Fibroblast of pulmonary artery (primary cell): ENCODE data around the gene AIDA.

Experiments
- DNase-seq: peaks from one replicate; pipeline ENCODE4 v3.0.0-alpha.2; 2010; ENCODE audit warnings: low read depth
- H3K4me3 ChIP-seq: replicated peaks from 2 replicates; pipeline ENCODE4 v1.5.1; 2011; ENCODE audit warnings: low read depth, mild to moderate bottlenecking, control low read depth, low read length, moderate library complexity
- TF ChIP-seq, protein P1 (sequence below): IDR thresholded peaks from 2 replicates; pipeline ENCODE4 v1.5.1; 2011; ENCODE audit warnings: mild to moderate bottlenecking, control low read depth, low read length, inconsistent platforms; ENCODE audit errors: missing control alignments

AIDA gene

DNA sequence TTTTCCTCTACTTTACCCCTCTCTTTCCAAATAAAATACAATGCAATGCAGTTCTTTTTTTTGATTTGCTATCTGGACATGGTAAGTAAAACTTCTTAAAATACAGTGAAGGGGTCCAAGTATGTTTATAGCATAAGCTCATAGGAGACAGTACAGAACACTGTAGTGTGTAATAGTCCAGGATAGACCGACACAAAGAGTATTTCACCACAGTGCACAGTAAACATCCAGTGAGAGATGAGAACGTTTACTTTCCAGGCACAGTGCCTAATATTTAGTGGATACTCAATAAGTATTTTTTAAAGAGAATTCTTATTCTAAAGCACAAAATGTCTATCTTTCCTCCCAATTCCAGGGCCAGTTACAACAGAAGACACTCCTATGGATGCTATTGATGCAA lies 79.5 kb downstream of the AIDA start:
- H3K4me3 ChIP-seq = no peak overlapping the region
- TF ChIP-seq, protein P1, sequence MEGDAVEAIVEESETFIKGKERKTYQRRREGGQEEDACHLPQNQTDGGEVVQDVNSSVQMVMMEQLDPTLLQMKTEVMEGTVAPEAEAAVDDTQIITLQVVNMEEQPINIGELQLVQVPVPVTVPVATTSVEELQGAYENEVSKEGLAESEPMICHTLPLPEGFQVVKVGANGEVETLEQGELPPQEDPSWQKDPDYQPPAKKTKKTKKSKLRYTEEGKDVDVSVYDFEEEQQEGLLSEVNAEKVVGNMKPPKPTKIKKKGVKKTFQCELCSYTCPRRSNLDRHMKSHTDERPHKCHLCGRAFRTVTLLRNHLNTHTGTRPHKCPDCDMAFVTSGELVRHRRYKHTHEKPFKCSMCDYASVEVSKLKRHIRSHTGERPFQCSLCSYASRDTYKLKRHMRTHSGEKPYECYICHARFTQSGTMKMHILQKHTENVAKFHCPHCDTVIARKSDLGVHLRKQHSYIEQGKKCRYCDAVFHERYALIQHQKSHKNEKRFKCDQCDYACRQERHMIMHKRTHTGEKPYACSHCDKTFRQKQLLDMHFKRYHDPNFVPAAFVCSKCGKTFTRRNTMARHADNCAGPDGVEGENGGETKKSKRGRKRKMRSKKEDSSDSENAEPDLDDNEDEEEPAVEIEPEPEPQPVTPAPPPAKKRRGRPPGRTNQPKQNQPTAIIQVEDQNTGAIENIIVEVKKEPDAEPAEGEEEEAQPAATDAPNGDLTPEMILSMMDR = no peak
- DNase-seq = no peak

DNA sequence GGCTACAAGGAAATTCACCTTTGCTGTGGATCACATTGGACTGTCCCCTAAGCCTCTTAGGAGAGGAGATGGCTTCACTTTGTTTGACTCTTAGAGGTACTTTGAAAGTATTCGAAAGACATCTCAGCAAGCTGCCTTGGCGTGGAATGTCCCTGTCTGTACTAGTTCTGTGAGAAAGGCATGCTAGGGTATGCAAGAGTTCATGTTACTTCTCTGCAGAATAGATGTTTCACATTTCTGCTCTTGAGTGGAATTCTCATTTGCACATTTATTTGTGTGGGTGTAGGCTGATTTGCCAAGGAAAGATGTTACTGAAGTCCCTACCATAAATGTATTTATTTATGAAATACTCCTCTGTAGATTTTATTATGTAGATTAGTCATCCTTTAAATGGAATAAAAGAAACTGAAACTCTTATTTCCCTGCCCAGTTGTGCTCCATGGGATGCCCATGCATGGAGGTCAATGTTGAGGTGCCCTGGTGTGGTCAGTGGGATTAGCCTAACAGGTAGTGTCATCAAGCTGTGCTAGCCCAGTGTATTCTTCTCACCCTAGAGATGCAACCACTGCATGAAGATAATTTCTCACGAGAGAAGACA lies 80.6 kb downstream of the AIDA start:
- DNase-seq = no peak
- H3K4me3 ChIP-seq = no peak overlapping the region
- TF ChIP-seq, protein P1 = no peak

DNA sequence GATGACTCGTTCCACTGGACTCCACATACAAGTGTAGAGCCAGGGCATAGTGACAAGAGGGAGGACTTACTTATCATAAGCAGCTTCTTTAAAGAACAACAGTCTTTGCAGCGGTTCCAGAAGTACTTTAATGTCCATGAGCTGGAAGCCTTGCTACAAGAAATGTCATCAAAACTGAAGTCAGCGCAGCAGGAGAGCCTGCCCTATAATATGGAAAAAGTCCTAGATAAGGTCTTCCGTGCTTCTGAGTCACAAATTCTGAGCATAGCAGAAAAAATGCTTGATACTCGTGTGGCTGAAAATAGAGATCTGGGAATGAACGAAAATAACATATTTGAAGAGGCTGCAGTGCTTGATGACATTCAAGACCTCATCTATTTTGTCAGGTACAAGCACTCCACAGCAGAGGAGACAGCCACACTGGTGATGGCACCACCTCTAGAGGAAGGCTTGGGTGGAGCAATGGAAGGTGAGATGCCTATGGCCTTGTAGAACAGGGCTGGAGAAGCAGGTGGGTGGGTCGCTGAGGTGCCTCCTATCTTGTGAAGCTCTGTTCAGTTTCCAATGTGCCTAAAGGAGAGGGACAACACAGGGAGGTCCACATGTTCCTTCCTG lies 82.3 kb downstream of the AIDA start:
- peak; percentile 60 for DNase-seq
- TF ChIP-seq, protein P1 = no peak
- no peak overlapping the region for H3K4me3 ChIP-seq

DNA sequence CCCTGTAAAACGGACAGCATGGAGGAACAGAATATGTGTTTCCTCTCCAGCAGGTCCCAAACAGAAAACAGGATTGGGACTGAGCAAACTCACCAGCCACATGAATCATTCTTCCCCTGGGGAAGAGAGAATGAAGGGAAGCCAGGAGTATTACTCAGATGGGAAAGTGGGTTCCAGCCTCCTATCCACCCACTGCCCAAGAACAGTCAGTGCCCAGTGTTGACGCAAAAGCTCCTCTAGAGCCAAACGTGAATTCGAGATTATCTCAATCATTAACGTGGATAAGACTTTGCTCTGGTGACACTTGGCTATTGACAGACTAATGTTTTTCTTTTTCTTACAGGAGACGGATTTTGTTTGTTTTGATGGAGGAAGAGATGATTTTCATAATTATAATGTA lies 85.1 kb downstream of the AIDA start:
- H3K4me3 ChIP-seq = no peak overlapping the region
- DNase-seq = peak; percentile 83
- TF ChIP-seq, protein P1 = no peak

DNA sequence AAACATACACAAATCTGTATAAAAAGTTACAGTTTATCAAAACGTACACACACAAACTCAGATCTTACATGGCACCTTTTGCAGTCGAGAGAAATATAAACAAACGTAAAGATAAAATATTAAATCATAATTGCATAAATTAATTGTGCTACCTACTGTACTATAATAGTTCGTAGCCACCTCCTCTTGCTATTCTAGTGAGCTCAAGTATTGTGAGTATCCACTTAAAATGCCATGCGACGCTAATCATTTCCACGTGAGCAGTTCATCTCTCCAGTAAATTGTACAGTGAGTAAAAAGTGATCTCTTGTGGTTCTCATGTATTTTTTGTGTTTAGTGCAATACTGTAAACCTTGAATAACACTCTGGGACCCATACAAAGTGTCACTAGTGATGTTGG lies 88.1 kb downstream of the AIDA start:
- no peak overlapping the region for H3K4me3 ChIP-seq
- no peak for DNase-seq
- TF ChIP-seq, protein P1 = no peak

DNA sequence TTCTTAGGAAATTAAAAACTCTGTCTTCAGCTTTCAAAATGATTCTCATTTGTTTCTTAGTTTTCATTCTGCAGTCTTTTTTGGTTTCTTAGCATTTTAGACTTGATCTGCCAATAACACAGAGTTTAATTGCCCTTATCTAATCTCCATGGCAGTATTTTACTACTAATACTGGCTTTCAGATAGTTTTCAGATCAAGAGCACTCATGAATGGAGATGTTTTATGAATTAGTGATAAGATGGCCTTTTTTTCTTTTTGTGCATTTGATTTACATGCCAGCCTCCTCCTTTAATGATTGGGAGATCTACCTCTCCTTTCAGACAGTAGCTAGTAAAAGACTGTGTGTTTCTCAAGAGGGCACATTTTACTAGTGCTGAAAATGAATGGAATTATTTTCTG lies 88.8 kb downstream of the AIDA start:
- DNase-seq = no peak
- H3K4me3 ChIP-seq = no peak overlapping the region
- TF ChIP-seq, protein P1 = no peak

DNA sequence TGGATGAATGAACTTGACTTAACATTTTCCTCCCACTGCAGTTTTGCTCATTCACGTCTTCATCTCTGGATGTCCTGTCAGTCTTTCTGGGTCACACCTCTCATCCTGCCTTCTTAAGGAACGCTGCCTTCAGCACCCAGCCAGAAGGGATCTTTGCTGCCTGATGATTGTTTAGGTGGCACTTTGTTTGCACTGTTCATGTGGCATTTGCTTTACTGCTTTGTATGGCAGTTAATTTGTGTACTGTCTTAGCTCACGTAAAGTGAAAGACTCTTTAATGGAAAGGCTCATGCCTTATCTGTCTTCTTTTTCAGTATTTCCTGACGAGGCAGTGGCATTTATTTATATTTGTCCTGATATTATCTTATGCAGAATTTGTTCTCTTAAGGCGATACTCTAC lies 89.5 kb downstream of the AIDA start:
- DNase-seq = no peak

More for the DNA sequence above, 89.5 kb downstream of the AIDA start:
- TF ChIP-seq, protein P1 = no peak
- no peak overlapping the region for H3K4me3 ChIP-seq
